ENCODE data around the gene CMSS1. TPM values are rescaled to one million over a fixed set of nuclear protein-coding genes. Genes with fewer than 3 reads are reported as not detected.

The CMSS1 gene
- total RNA-seq, 4 donors from 2014 or later: 2.4 to 29.9 (median 5.2) TPM

DNA sequence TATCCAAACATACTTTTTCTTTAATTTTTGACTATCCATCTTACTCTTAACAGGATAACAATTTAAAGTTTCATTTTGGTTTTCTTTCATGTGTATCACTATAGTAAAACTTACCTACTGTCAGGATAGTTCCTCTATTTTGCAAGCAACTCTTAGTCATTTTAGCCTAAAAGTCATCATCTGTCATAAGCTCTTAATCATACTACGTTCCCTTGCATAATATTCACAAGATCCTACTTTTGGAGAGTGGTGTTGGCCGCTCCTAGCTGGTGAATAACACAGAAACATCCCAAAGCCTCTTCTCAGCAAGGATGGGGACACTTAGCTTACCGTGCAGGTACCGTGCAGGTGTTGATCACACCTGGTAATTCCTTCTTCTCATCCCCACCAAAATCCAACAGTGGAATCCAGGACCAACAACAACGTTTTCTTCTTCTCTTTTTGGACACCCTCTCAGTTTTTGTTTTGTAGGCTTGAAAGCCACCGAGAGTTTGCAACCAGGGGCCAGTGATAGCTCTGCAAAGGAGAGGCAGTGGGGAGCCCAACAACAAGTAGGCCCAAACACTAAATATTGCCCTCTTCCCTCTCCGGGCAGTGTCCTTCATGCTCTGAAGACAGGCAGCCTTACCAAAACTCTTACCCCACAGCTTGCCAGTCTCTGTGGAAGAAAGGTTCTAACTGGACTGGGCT, 296.2 kb downstream of the CMSS1 start:
- Histone ChIP-seq H3K4me3 (no peak overlapping the region), H3K9me3 (no peaks in the 10 kb centered on the region), H3K4me1 (peaks cover 0 to 5% (median 0%) of the 10 kb centered on the region in 4 donors), H3K36me3 (no peaks in the 10 kb centered on the region), H3K27ac (no peak overlapping the region), H3K27me3 (no peaks in the 10 kb centered on the region)
- TF ChIP-seq CTCF (IDR thresholded peaks at IDR 0.05): no peak
- TF ChIP-seq POLR2AphosphoS5 (IDR thresholded peaks at IDR 0.05): no peak
- TF ChIP-seq EP300 (IDR thresholded peaks at IDR 0.05; ENCODE audit: low read depth): no peak
- no peak for TF ChIP-seq POLR2A (IDR thresholded peaks at IDR 0.05)
- WGBS, 2 donors (ENCODE audit: low coverage in 1 of 2): 87 to 94% methylated on average over 7 of the region's 7 CpGs
- in situ Hi-C loops (cut with MboI; ENCODE audit: low pct_ligation_motif_present in 1 of 4, low pct_unique_long_range_greater_than_20kb in 1 of 4, low sequenced_read_pairs in 3 of 4): no loop called here
- DNase-seq: no peak
- intact Hi-C loops (cut with DNase I; ENCODE audit: low total_unique reads): no loop called here

- 73 to 85% methylated on average over 2 to 7 of the region's 7 CpGs for WGBS, 2 donors (ENCODE audit: low coverage in 1 of 2)
- intact Hi-C loops (cut with DNase I; ENCODE audit: low total_unique reads) (no loop called here), in situ Hi-C loops (cut with MboI; ENCODE audit: low pct_ligation_motif_present in 1 of 4, low pct_unique_long_range_greater_than_20kb in 1 of 4, low sequenced_read_pairs in 3 of 4) (no loop called here)
- H3K4me3 ChIP-seq: no peak within 1 kb of the TSS
- no peaks in the 10 kb centered on the region for H3K9me3 ChIP-seq
- TF ChIP-seq EP300 (IDR thresholded peaks at IDR 0.05; ENCODE audit: low read depth): no peak
- no peak for TF ChIP-seq POLR2AphosphoS5 (IDR thresholded peaks at IDR 0.05)
- no peak for TF ChIP-seq POLR2A (IDR thresholded peaks at IDR 0.05)
- no peak for TF ChIP-seq CTCF (IDR thresholded peaks at IDR 0.05)
- DNase-seq: no peak
- no peaks in the 10 kb centered on the region for H3K27me3 ChIP-seq
- no peaks in the 10 kb centered on the region for H3K36me3 ChIP-seq
- H3K27ac ChIP-seq: no peak within 1 kb of the TSS
- peaks cover 0 to 5% (median 0%) of the 10 kb centered on the region in 4 donors for H3K4me1 ChIP-seq
Measured at GRCh38 chr3:100114413-100115030, 296.9 kb downstream of the CMSS1 start, which contains the start of gene FILIP1L. Gene FILIP1L (minus strand): TSS chr3:100114501.

DNA sequence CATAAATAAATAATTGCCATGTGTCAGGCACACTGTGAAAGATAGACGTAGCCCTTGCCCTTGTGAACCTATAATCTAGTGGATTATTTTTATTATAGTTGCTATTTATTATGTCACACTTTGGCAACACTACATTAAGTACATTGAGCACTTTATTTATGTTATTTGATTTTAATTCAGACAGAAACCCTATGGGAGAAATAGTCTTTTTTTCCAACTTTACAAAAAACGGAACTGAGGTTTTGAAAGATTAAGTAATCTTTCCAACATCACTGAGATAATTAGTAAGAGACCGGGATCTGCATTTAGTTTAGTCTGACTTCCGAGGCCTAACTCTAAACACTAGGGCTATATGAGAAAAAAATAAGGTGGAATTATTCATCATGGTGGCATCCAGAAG, 299.4 kb downstream of the CMSS1 start:
- H3K9me3 ChIP-seq: no peaks in the 10 kb centered on the region
- WGBS, 2 donors (ENCODE audit: low coverage in 1 of 2): 88% methylated on average over 4 of the region's 4 CpGs
- intact Hi-C loops (cut with DNase I; ENCODE audit: low total_unique reads): no loop called here
- H3K27me3 ChIP-seq: no peaks in the 10 kb centered on the region
- DNase-seq: no peak
- in situ Hi-C loops (cut with MboI; ENCODE audit: low pct_ligation_motif_present in 1 of 4, low pct_unique_long_range_greater_than_20kb in 1 of 4, low sequenced_read_pairs in 3 of 4): no loop called here
- H3K4me1 ChIP-seq: no peaks in the 10 kb centered on the region
- H3K36me3 ChIP-seq: no peaks in the 10 kb centered on the region
- TF ChIP-seq POLR2A (IDR thresholded peaks at IDR 0.05): no peak
- TF ChIP-seq CTCF (IDR thresholded peaks at IDR 0.05): no peak
- TF ChIP-seq POLR2AphosphoS5 (IDR thresholded peaks at IDR 0.05): no peak
- TF ChIP-seq EP300 (IDR thresholded peaks at IDR 0.05; ENCODE audit: low read depth): no peak
- no peak overlapping the region for H3K4me3 ChIP-seq
- H3K27ac ChIP-seq: no peak overlapping the region

DNA sequence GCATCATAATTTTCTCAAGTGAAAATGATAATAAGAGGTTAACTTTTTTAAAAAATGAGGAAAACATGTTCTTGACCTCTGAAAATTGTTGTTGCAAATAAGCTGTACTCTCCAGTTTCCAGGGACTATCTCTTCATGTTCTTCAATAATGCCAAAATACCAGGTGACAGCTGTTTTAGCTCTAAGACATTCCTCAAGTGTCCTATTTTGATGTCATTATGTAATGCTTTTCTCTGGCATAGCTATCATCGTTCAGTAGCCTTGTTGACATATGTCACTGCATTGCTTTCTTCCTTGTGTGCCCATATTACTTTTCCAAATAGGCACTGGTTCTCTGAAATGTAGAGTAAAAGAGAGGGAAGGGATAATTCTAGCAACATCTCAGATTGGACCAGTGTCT, 302.4 kb downstream of the CMSS1 start:
- intact Hi-C loops (cut with DNase I; ENCODE audit: low total_unique reads) (no loop called here), in situ Hi-C loops (cut with MboI; ENCODE audit: low pct_ligation_motif_present in 1 of 4, low pct_unique_long_range_greater_than_20kb in 1 of 4, low sequenced_read_pairs in 3 of 4) (no loop called here)
- DNase-seq: no peak
- Histone ChIP-seq H3K27me3 (no peaks in the 10 kb centered on the region), H3K9me3 (no peaks in the 10 kb centered on the region), H3K36me3 (no peaks in the 10 kb centered on the region), H3K4me3 (no peak overlapping the region), H3K27ac (no peak overlapping the region), H3K4me1 (peaks cover 0 to 3% (median 0%) of the 10 kb centered on the region in 4 donors)
- WGBS, 2 donors (ENCODE audit: low coverage in 1 of 2): 42 to 50% methylated on average over 1 of the region's 1 CpG
- TF ChIP-seq CTCF (IDR thresholded peaks at IDR 0.05) (no peak), EP300 (IDR thresholded peaks at IDR 0.05; ENCODE audit: low read depth) (no peak), POLR2AphosphoS5 (IDR thresholded peaks at IDR 0.05) (no peak), POLR2A (IDR thresholded peaks at IDR 0.05) (no peak)
